ENCODE data around the gene MAPK1IP1L. TPM values are rescaled to one million over a fixed set of nuclear protein-coding genes. Genes with fewer than 3 reads are reported as not detected.

MAPK1IP1L gene
- total RNA-seq, 1 experiment from 2014 or later, result 64.5 TPM

Other genes starting within 250 kb of the MAPK1IP1L start
- 1.3 and 3.5 TPM in 2 replicates for gene GCH1, start 148.8 kb upstream of the MAPK1IP1L start, total RNA-seq (2014; rRNA removed; shearing (Covaris generic))
- gene WDHD1, start 24.5 kb upstream of the MAPK1IP1L start, total RNA-seq (2014; rRNA removed; shearing (Covaris generic)), result 16.8 and 18.0 TPM in 2 replicates
- gene SOCS4, start 24.4 kb upstream of the MAPK1IP1L start, total RNA-seq (2014; rRNA removed; shearing (Covaris generic)), result 12.3 and 16.0 TPM in 2 replicates
- 145 and 210 TPM in 2 replicates for gene LGALS3, start 77.6 kb downstream of the MAPK1IP1L start, total RNA-seq (2014; rRNA removed; shearing (Covaris generic))
- 109 and 144 TPM in 2 replicates for gene DLGAP5, start 139.9 kb downstream of the MAPK1IP1L start, total RNA-seq (2014; rRNA removed; shearing (Covaris generic))
- gene FBXO34, start 219.8 kb downstream of the MAPK1IP1L start, total RNA-seq (2014; rRNA removed; shearing (Covaris generic)), result 13.4 and 18.3 TPM in 2 replicates